H54 (cell line): Measurements from ENCODE around the gene INSIG1.

ENCODE experiments used
- DNase-seq: peaks from one replicate; pipeline ENCODE4 v3.0.0; 2011; ENCODE audit warnings: low spot score, mixed read lengths; ENCODE audit not compliant: insufficient read length
- FAIRE-seq: peaks from 3 replicates; lab custom pipeline; 2011; peaks lifted over from hg19 to GRCh38; lab: Jason Lieb, UNC
- POLR2A ChIP-seq: IDR thresholded peaks from 2 replicates; pipeline ENCODE4 v1.6.1; 2011; ENCODE audit warnings: low read depth, mild to moderate bottlenecking, low read length

Gene INSIG1

GRCh38 chr7:155269766-155270585, 27.7 kb upstream of the INSIG1 start:
- no peak for FAIRE-seq
- no peak for DNase-seq
- TF ChIP-seq POLR2A: no peak

DNA sequence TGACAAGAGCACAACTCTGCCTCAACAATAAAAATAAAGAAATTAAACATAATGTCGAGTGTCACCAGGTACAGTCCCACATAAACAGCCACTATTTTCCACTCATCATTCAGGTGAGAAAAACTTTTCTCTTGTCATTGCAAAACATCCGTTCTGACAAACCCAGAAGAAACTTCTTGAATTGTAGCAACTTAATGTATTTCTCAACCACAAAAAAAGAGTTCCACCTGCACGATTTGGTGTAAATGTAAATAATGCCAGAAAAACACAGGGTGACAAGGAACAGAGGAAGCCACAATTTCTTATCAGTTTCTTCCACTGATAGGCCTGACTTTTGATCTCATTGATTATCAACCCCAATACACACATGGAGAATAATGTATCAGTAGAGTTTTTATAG, 26.8 kb upstream of the INSIG1 start:
- no peak for TF ChIP-seq POLR2A
- FAIRE-seq (no peak), DNase-seq (no peak)

DNA sequence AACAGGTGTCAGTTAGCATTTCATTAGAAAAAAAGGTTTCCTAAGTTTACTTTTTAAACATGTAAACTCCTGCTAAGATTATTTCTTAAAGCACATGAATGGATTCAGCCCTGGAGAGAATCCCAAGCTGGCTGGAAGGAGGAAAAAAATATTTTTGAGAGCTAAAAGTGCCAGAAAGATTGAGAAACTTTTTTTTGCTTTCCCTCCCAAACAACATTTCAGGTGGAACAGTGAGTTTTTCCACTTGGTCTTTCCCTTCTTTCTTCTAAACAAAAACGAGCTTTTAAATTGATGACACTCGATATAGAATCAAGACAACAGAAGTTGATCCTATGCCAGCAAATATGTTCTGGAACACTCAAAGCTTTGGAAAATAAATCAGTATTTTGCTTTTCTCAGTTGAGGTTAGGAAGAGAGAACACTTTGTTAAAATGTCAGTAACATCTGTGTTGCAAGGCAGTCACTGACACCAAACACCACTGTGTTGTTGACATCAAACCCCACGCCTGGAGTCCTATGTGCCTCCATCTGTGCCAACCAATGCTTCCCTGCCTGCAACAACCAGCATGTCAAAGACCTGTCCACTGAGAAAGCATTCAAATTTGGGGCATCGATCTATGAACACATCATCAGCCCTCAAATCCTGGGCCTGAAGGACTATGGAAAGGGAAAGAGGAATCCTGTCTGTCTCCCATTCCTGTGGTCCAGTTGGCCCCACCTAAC, 22.9 kb upstream of the INSIG1 start:
- FAIRE-seq: no peak
- TF ChIP-seq POLR2A: no peak
- DNase-seq: no peak

GRCh38 chr7:155276042-155276799, 21.5 kb upstream of the INSIG1 start:
- DNase-seq (no peak), FAIRE-seq (no peak)
- no peak for TF ChIP-seq POLR2A

DNA sequence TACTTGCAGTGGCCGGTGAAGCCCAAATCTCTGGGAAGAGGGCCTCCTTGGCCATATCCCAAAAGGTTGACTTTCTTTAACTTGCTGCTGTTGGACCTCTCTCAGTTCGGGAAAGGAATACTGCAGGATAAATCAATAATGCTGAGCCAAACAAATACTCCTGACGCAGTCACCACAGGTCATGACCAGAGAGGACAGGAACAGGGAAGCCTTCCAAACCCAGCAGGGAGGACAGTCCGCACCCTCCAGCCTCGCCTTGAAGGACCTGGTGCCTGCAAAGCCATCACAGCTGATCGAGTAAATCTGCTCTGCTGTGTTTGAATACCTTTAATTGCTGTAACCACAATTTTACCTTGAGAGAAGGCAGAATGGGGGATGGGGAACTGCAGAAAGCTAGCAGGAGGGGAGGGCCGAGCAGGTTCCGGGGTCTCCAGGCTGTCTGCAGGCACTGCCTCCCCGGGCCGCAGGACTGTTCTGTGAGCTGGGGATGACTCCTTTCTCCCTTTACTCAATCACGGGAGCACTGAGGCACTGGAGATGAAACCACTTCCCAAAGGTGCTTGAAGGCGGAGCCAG, 20.8 kb upstream of the INSIG1 start:
- TF ChIP-seq POLR2A: no peak
- DNase-seq (no peak), FAIRE-seq (no peak)

GRCh38 chr7:155277385-155277994, 20.2 kb upstream of the INSIG1 start:
- no peak for FAIRE-seq
- TF ChIP-seq POLR2A: no peak
- no peak for DNase-seq

GRCh38 chr7:155278921-155279320, 18.8 kb upstream of the INSIG1 start:
- TF ChIP-seq POLR2A: no peak
- no peak for FAIRE-seq
- no peak for DNase-seq

GRCh38 chr7:155279787-155280445, 17.8 kb upstream of the INSIG1 start:
- TF ChIP-seq POLR2A: no peak
- FAIRE-seq (no peak), DNase-seq (no peak)

DNA sequence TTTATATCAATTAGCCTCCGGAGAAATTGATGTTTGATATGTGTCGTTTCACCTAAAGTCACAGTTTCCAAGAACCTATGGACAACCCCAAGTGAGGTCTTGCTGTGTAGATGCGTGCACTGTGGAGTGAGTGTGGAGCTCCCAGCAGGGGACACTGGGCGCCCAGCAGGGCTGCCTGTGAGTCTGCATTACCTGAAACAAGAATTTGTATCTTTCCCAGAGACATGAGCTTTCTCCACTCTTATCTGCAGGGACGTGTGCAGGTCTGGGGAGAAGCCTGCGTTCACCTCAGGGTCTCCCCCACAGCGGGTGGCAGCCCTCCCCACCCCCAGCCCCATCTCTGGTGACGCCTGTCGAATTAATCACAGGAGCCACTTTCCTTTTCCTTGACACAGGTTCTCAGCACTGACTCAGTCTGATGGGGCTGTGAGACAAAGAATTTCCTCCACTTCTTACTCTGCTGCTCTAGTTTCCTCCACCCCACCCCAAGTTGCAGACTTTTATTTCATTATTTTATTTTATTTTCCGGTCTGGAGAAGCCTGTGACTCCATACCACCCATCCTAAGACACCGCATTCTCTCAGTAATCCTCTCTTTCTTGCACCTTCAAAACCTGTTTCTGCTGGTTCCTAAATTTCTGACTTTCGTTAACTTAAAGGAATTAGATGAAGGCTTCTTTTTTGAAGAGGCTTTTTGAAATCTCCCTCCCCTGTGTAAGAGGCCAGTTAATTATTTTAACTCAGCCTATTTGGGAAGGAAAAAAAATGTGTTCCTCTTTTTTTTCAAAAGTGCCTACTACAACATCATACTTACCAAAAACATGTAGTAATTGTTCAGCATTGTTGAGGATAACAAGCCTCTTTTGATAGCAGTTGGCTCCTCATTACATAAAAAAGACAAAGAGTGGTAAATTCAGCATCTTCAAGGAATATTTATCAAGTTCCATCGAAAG, 17.0 kb upstream of the INSIG1 start:
- FAIRE-seq: no peak
- no peak for DNase-seq
- TF ChIP-seq POLR2A: no peak

DNA sequence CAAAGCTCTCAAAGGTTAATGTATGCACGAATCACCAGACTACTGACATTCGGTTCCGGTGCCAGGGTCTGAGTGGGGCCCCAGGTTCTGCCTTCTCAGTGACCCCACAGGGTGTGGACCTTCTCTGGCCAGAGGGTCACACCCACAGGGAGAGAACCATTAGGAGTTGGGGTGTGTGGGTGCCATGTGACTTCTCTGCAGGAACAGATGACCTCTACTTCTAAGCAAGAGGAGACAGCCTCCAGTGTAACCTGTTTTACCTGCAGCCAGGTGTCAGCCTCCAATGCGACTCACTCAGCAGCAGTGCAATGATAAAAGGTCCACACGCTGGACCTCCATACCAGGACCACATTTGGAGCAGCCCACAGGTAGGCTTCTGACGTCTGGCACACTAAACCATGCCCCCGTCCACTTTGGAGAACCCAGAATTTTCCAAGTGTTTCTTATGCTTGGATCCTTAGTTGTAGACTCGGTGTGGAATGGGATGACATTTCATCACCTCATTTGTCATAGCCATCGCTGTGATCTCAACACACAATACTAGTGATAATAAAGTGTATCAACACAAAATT, 16.2 kb upstream of the INSIG1 start:
- TF ChIP-seq POLR2A: no peak
- DNase-seq (no peak), FAIRE-seq (no peak)

DNA sequence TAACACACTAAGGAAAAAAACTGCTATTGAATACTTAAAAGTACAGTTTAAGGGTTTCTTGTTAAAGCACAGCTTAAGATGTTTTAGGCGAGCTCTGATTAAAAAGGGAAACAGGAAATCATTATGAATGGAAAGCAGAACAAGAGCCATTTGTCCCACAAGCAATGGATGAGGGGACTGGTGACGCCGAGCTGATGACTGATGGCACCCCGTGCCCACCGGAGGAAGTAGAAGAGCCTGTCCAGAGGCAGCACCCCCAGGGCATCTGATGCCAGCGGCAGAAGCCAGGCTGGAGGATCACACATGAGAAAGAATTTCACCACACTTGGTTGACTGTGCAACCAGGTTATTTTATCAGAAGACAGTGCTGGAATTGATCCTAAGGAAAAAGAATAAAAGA, 15.0 kb upstream of the INSIG1 start:
- no peak for TF ChIP-seq POLR2A
- FAIRE-seq (no peak), DNase-seq (no peak)
